ENCODE measurements around the gene TAX1BP1. TPM values are rescaled to one million over a fixed set of nuclear protein-coding genes. Genes with fewer than 3 reads are reported as not detected.
"Not testable (repeated sequence)": the region's sequence is repeated elsewhere in the genome, so short reads cannot be mapped to it uniquely, and the experiment has no call there.

The TAX1BP1 gene
- total RNA-seq, 1 donor from 2014 or later, result 90.6 TPM

GRCh38 chr7:27712217-27712616 is 27.7 kb upstream of the TAX1BP1 start:
- intact Hi-C loops (cut with micrococcal nuclease), result no loop called here
- peaks cover 18% of the 10 kb centered on the region for H3K4me1 Mint-ChIP-seq (ENCODE audit: low read depth)

GRCh38 chr7:27714831-27715444 is 25.0 kb upstream of the TAX1BP1 start:
- intact Hi-C loops (cut with micrococcal nuclease), result no loop called here
- peaks cover 21% of the 10 kb centered on the region for H3K27me3 Mint-ChIP-seq (ENCODE audit: low read depth)
- H3K36me3 Mint-ChIP-seq (ENCODE audit: low read depth), result no peaks in the 10 kb centered on the region
- H3K9me3 Mint-ChIP-seq, result peaks cover 4% of the 10 kb centered on the region
- H3K27ac Mint-ChIP-seq, result no peak overlapping the region
- no peak overlapping the region for H3K4me3 Mint-ChIP-seq (ENCODE audit: low read depth)
- no peak for DNase-seq (ENCODE audit: low spot score)
- peaks cover 6% of the 10 kb centered on the region for H3K4me1 Mint-ChIP-seq (ENCODE audit: low read depth)

More at GRCh38 chr7:27712217-27712616, 27.7 kb upstream of the TAX1BP1 start:
- peaks cover 21% of the 10 kb centered on the region for H3K27me3 Mint-ChIP-seq (ENCODE audit: low read depth)
- no peaks in the 10 kb centered on the region for H3K36me3 Mint-ChIP-seq (ENCODE audit: low read depth)
- peaks cover 4% of the 10 kb centered on the region for H3K9me3 Mint-ChIP-seq
- H3K4me3 Mint-ChIP-seq (ENCODE audit: low read depth), result no peak overlapping the region
- DNase-seq (ENCODE audit: low spot score), result no peak
- no peak overlapping the region for H3K27ac Mint-ChIP-seq

GRCh38 chr7:27723085-27723484 is 16.9 kb upstream of the TAX1BP1 start:
- DNase-seq (ENCODE audit: low spot score), result no peak
- Mint-ChIP-seq H3K4me3 (ENCODE audit: low read depth) (no peak overlapping the region), H3K27ac (no peak overlapping the region), H3K27me3 (ENCODE audit: low read depth) (no peaks in the 10 kb centered on the region), H3K9me3 (no peaks in the 10 kb centered on the region), H3K36me3 (ENCODE audit: low read depth) (no peaks in the 10 kb centered on the region), H3K4me1 (ENCODE audit: low read depth) (peaks cover 6% of the 10 kb centered on the region)
- intact Hi-C loops (cut with micrococcal nuclease), result no loop called here

GRCh38 chr7:27727058-27727457 is 12.9 kb upstream of the TAX1BP1 start:
- Mint-ChIP-seq H3K9me3 (no peaks in the 10 kb centered on the region), H3K36me3 (ENCODE audit: low read depth) (no peaks in the 10 kb centered on the region)

GRCh38 chr7:27730112-27730511 is 9.8 kb upstream of the TAX1BP1 start:
- no peaks in the 10 kb centered on the region for H3K36me3 Mint-ChIP-seq (ENCODE audit: low read depth)
- peaks cover 6% of the 10 kb centered on the region for H3K4me1 Mint-ChIP-seq (ENCODE audit: low read depth)
- H3K27me3 Mint-ChIP-seq (ENCODE audit: low read depth), result peaks cover 6% of the 10 kb centered on the region
- no peak overlapping the region for H3K27ac Mint-ChIP-seq
- DNase-seq (ENCODE audit: low spot score), result no peak
- H3K9me3 Mint-ChIP-seq, result no peaks in the 10 kb centered on the region
- intact Hi-C loops (cut with micrococcal nuclease), result no loop called here
- no peak overlapping the region for H3K4me3 Mint-ChIP-seq (ENCODE audit: low read depth)

More at GRCh38 chr7:27727058-27727457, 12.9 kb upstream of the TAX1BP1 start:
- intact Hi-C loops (cut with micrococcal nuclease), result no loop called here
- H3K4me1 Mint-ChIP-seq (ENCODE audit: low read depth), result peaks cover 6% of the 10 kb centered on the region
- H3K27me3 Mint-ChIP-seq (ENCODE audit: low read depth), result peaks cover 2% of the 10 kb centered on the region
- H3K27ac Mint-ChIP-seq, result no peak overlapping the region
- DNase-seq (ENCODE audit: low spot score), result no peak
- H3K4me3 Mint-ChIP-seq (ENCODE audit: low read depth), result no peak overlapping the region

- intact Hi-C loops (cut with micrococcal nuclease), result no loop called here
- DNase-seq (ENCODE audit: low spot score), result no peak
- H3K36me3 Mint-ChIP-seq (ENCODE audit: low read depth), result no peaks in the 10 kb centered on the region
- no peaks in the 10 kb centered on the region for H3K9me3 Mint-ChIP-seq
- peaks cover 11% of the 10 kb centered on the region for H3K27me3 Mint-ChIP-seq (ENCODE audit: low read depth)
- no peak overlapping the region for H3K4me3 Mint-ChIP-seq (ENCODE audit: low read depth)
- H3K4me1 Mint-ChIP-seq (ENCODE audit: low read depth), result peaks cover 6% of the 10 kb centered on the region
- no peak overlapping the region for H3K27ac Mint-ChIP-seq
These were observed 5.4 kb upstream of the TAX1BP1 start for GRCh38 chr7:27734583-27734982.

GRCh38 chr7:27735165-27735564 is 4.8 kb upstream of the TAX1BP1 start:
- DNase-seq (ENCODE audit: low spot score), result no peak
- intact Hi-C loops (cut with micrococcal nuclease), result no loop called here
- Mint-ChIP-seq H3K4me1 (ENCODE audit: low read depth) (peaks cover 6% of the 10 kb centered on the region), H3K36me3 (ENCODE audit: low read depth) (no peaks in the 10 kb centered on the region), H3K27me3 (ENCODE audit: low read depth) (peaks cover 11% of the 10 kb centered on the region), H3K27ac (no peak overlapping the region), H3K4me3 (ENCODE audit: low read depth) (no peak overlapping the region), H3K9me3 (no peaks in the 10 kb centered on the region)

- no peak overlapping the region for H3K27ac Mint-ChIP-seq
- peaks cover 10% of the 10 kb centered on the region for H3K4me1 Mint-ChIP-seq (ENCODE audit: low read depth)
- intact Hi-C loops (cut with micrococcal nuclease), result no loop called here
- H3K4me3 Mint-ChIP-seq (ENCODE audit: low read depth), result no peak overlapping the region
- peaks cover 9% of the 10 kb centered on the region for H3K27me3 Mint-ChIP-seq (ENCODE audit: low read depth)
- no peaks in the 10 kb centered on the region for H3K9me3 Mint-ChIP-seq
- no peak for DNase-seq (ENCODE audit: low spot score)
- H3K36me3 Mint-ChIP-seq (ENCODE audit: low read depth), result peaks cover 3% of the 10 kb centered on the region
These were observed 4.1 kb upstream of the TAX1BP1 start for GRCh38 chr7:27735831-27736230.

- Mint-ChIP-seq H3K27me3 (ENCODE audit: low read depth) (peaks cover 9% of the 10 kb centered on the region), H3K4me3 (ENCODE audit: low read depth) (no peak overlapping the region), H3K9me3 (no peaks in the 10 kb centered on the region), H3K4me1 (ENCODE audit: low read depth) (peaks cover 17% of the 10 kb centered on the region), H3K27ac (no peak overlapping the region), H3K36me3 (ENCODE audit: low read depth) (peaks cover 9% of the 10 kb centered on the region)
- intact Hi-C loops (cut with micrococcal nuclease), result no loop called here
- DNase-seq (ENCODE audit: low spot score), result no peak
These were observed 2.8 kb upstream of the TAX1BP1 start for GRCh38 chr7:27737178-27737577.

- H3K4me1 Mint-ChIP-seq (ENCODE audit: low read depth), result peaks cover 21% of the 10 kb centered on the region
- peaks cover 9% of the 10 kb centered on the region for H3K36me3 Mint-ChIP-seq (ENCODE audit: low read depth)
- intact Hi-C loops (cut with micrococcal nuclease), result no loop called here
- H3K4me3 Mint-ChIP-seq (ENCODE audit: low read depth), result no peak overlapping the region
- no peak overlapping the region for H3K27ac Mint-ChIP-seq
- peaks cover 9% of the 10 kb centered on the region for H3K27me3 Mint-ChIP-seq (ENCODE audit: low read depth)
- no peak for DNase-seq (ENCODE audit: low spot score)
- H3K9me3 Mint-ChIP-seq, result no peaks in the 10 kb centered on the region
These were observed 2.3 kb upstream of the TAX1BP1 start for GRCh38 chr7:27737616-27738015.

- Mint-ChIP-seq H3K4me1 (ENCODE audit: low read depth) (peaks cover 28% of the 10 kb centered on the region), H3K27me3 (ENCODE audit: low read depth) (peaks cover 9% of the 10 kb centered on the region), H3K27ac (peak overlapping the region; percentile 98), H3K4me3 (ENCODE audit: low read depth) (peak overlapping the region; percentile 91), H3K9me3 (no peaks in the 10 kb centered on the region), H3K36me3 (ENCODE audit: low read depth) (peaks cover 9% of the 10 kb centered on the region)
- intact Hi-C loops (cut with micrococcal nuclease), result no loop called here
- no peak for DNase-seq (ENCODE audit: low spot score)
These were observed 557 bp upstream of the TAX1BP1 start for GRCh38 chr7:27739301-27739908.

GRCh38 chr7:27740449-27741086 is 606 bp downstream of the TAX1BP1 start:
- peaks cover 4% of the 10 kb centered on the region for H3K27me3 Mint-ChIP-seq (ENCODE audit: low read depth)
- H3K4me3 Mint-ChIP-seq (ENCODE audit: low read depth), result peak overlapping the region; percentile 91
- DNase-seq (ENCODE audit: low spot score), result peak; percentile 84
- peak overlapping the region; percentile 98 for H3K27ac Mint-ChIP-seq
- H3K9me3 Mint-ChIP-seq, result no peaks in the 10 kb centered on the region
- peaks cover 9% of the 10 kb centered on the region for H3K36me3 Mint-ChIP-seq (ENCODE audit: low read depth)
- intact Hi-C loops (cut with micrococcal nuclease), result loop anchor here (1.0 to 2.0 kb wide), 4 partner anchors 31 to 159 kb away; no protein-coding TSS in a partner anchor
- H3K4me1 Mint-ChIP-seq (ENCODE audit: low read depth), result peaks cover 31% of the 10 kb centered on the region

- H3K4me3 Mint-ChIP-seq (ENCODE audit: low read depth); H3K27me3 Mint-ChIP-seq (ENCODE audit: low read depth); DNase-seq (ENCODE audit: low spot score); H3K9me3 Mint-ChIP-seq; H3K36me3 Mint-ChIP-seq (ENCODE audit: low read depth); intact Hi-C loops (cut with micrococcal nuclease); H3K27ac Mint-ChIP-seq: not testable (repeated sequence)
- H3K4me1 Mint-ChIP-seq (ENCODE audit: low read depth), result peaks cover 33% of the 10 kb centered on the region
These were observed 2.2 kb downstream of the TAX1BP1 start for GRCh38 chr7:27742091-27742710.

Data from activated T-helper 2 cell treated with anti-CD3 and anti-CD28 coated beads, Interferon-gamma antibody, Interleukin-2, Interleukin-4, amounts not matched to agents 10 μg/mL and 5 μg/mL and 100 μg/mL, durations not matched to agents 14 hours and 24 hours and 36 hours (primary cell).